Forelimb muscle (tissue), 1 donor: Measurements from ENCODE around the gene DLK2. TPM values are rescaled to one million over a fixed set of nuclear protein-coding genes. Genes with fewer than 3 reads are reported as not detected.
"Not testable (repeated sequence)": the region's sequence is repeated elsewhere in the genome, so short reads cannot be mapped to it uniquely, and the experiment has no call there.

Experiments
- DNase-seq: peaks from one replicate; pipeline ENCODE4 v3.0.0-alpha.2; 2013; ENCODE audit warnings: low read depth
- polyA plus RNA-seq: library from polyadenylated mRNA; unstranded; fragments of 120-200 nt; gene quantifications from one replicate; pipeline ENCODE4 v1.2.1, GENCODE V29; 2013; ENCODE audit not compliant: insufficient read length

The DLK2 gene
- polyA plus RNA-seq, 1 donor = 2.8 TPM

DNA sequence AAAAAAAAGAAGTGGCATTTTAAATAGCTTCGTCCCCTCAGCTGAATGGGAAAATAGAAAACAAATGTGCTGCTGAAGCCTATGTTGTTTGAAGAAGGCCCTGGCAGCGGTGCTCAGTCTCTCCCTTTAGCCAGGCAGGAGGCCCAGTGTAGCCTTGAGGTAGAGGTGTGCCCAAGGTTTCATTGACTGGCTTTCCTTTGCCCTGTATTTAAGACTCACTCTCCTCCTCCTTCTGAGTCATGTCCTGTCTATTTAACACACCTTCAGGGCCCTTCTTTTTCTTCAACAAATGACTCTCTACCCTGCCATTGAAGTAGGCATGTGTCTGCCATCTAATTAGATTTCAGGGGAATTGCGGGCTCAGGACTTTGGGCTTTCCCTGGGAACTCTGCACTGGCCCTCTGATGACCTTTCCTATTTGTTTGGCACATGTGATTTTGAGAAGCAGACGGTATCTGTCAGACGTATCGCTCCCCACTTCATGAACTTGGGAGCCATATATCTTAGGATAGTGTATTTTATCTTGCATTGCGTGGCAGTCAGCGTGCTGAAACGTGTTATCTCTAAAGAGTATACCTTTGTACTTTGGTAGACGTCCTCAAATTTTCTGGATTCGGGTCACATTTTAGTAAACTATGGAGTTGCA is 26.4 kb upstream of the DLK2 start:
- DNase-seq = no peak

- no peak for DNase-seq
Measured at GRCh38 chr6:43481075-43481474, 25.7 kb upstream of the DLK2 start.

DNA sequence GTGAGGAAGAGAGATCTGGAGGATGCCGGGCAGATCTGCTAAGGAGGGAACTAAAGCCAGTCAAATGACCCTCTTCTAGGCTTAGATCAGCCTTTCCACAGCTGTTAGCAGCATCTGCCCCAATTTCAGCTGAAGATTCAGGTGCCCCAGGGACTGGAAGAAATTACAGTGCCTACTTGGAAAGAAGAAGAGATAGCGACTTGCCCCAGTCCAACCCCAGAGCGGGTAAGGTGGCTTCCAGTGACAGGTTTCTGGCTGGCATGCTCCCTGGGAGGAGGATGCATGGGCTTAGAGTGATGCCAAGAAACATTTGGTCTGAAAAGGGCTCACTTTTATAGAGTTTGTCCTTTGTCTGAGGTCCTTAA is 22.6 kb upstream of the DLK2 start:
- DNase-seq = no peak

GRCh38 chr6:43477235-43478007 is 22.1 kb upstream of the DLK2 start, which contains the start of gene TJAP1:
TSS of gene TJAP1 (plus strand) at chr6:43477570. CDS start at chr6:43499002, 21,432 bp downstream.
- peak; percentile 44 for DNase-seq

- DNase-seq = no peak
Measured at GRCh38 chr6:43476746-43477145, 21.4 kb upstream of the DLK2 start.

GRCh38 chr6:43475516-43475915 is 20.2 kb upstream of the DLK2 start:
- DNase-seq = no peak

DNA sequence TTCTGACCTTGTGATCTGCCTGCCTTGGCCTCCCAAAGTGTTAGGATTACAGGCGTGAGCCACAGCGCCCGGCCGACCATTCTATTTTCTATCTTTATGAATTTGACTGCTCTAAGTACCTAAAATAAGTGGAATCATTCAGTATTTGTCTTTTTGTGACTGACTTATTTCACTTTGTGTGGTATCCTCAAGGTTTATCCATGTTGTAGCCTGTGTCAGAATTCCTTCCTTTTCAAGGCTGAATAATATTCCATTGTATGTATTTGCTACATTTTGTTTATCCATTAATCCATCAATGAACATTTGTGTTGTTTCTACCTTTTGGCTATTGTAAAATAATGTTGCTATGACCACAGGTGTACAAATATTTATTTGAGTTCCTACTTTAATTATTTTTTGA is 17.2 kb upstream of the DLK2 start:
- no peak for DNase-seq

- no peak for DNase-seq
Measured at GRCh38 chr6:43471399-43471798, 16.1 kb upstream of the DLK2 start.

- no peak for DNase-seq
Measured at GRCh38 chr6:43469947-43470346, 14.6 kb upstream of the DLK2 start.

GRCh38 chr6:43468748-43469681 is 13.7 kb upstream of the DLK2 start:
- DNase-seq = no peak

- DNase-seq = no peak
Measured at GRCh38 chr6:43468240-43468639, 12.9 kb upstream of the DLK2 start.

DNA sequence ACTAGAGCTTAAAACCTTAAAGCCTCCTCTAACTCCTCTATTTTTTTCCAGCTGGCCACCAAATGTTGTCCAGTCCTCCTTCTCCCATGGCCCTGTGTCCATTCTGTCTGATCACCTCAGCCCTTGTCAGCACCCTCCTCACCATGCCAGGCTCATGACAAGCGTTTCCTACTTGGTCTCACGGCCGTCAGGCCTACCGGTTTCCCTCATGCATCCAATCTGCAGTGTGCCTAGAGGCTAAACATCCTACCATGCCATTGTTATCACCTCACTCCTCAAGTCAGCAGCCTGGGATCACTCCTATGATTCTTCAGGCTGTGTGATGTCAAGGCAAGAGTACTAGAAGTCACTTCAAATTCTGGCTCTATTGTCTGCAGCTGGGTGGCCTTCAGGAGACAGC is 12.4 kb upstream of the DLK2 start:
- DNase-seq = no peak

GRCh38 chr6:43467265-43467664 is 11.9 kb upstream of the DLK2 start:
- not testable (repeated sequence) for DNase-seq

- no peak for DNase-seq
Measured at GRCh38 chr6:43465948-43466347, 10.6 kb upstream of the DLK2 start.

DNA sequence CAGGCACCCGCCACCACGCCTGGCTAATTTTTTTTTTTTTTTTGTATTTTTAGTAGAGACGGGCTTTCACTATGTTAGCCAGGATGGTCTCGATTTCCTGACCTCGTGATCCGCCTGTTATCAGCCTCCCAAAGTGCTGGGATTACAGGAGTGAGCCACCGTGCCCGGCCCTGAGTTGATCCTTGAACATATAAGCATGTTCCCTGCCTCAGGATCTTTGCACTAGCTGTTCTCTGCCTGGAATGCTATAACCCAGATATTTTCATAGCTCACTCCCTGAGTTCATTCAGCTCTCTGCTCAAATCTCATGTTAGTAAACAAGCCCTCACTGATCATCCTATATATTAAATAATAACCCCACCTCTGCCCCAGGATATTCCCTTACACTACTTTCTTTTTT is 9.0 kb upstream of the DLK2 start:
- no peak for DNase-seq

DNA sequence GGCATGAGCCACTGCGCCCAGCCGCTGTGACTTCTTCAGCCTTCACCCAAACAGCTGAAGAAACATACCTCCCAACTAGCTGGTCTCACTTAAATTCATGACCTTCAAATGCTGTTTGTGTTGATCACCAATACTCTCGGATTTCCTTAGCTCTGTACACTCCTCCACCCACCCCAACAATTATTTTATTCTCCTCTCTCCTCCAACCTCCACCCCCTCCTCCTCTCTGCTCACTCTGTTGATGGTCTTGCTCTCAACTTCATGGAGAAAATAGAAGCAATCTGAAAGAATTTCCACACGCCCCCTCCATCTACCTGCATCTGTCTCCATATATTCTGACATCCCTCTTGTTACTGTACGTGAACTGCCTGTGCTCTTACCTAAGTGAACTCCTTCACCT is 6.6 kb upstream of the DLK2 start:
- no peak for DNase-seq

DNA sequence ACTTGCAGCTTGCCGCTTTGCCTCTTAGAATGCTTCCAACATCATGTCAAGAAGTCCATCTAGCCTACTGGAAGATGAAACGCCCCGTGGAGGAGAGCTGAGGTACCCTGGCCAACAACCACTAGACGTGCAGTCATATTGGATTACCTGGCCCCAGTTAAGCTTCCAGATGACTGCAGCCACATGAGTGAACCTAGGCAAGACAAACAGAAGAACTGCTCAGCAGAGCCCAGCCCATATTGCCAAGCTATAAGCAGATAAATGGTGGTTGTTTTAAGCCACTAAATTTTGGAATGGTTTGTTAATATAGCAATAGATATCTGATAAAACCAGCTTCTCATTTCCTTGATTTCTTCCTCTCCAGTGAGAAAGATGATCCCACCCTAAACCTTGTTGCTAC is 4.7 kb upstream of the DLK2 start:
- no peak for DNase-seq

DNA sequence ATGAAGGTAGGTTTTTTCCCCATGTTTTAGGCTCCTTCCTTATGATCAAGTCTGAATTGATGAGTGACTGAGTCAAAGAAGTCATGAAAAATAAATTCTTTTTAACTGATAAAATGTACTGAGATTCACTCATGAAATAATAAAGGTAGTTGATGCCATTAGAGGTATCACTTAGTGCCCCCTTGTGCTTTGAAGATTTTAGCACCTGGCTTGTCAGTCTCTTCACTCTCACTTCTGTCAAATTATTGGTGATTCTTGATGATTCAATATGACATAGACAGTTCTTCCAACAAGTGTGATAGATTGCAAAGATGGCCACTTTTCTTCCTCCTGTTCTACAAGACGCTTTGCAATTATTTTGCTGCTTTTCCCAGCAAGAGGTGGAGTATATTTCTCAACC is 4.2 kb upstream of the DLK2 start:
- DNase-seq = no peak

GRCh38 chr6:43458154-43458553 is 2.8 kb upstream of the DLK2 start:
- DNase-seq = not testable (repeated sequence)

DNA sequence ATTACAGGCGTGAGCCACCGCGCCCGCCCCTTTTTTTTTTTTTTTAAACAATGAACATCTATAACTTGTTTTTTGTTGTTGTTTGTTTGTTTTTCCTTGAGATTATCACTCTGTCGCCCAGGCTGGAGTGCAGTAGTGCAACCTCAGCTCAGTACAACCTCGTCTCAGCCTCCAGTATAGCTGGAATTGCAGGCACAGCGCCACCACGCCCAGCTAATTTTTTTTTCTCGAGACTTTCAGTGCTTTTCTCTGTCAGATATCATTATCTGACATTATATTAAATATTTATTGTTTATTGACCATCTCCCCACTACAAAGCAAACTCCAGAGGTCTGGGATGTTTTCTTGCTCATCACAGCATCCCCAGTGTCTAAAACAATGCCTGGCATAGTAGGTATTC is 2.3 kb upstream of the DLK2 start:
- no peak for DNase-seq

GRCh38 chr6:43454696-43455530 is 435 bp downstream of the DLK2 start:
- peak; percentile 36 for DNase-seq
